ENCODE results near the gene JPH2. TPM values are rescaled to one million over a fixed set of nuclear protein-coding genes. Genes with fewer than 3 reads are reported as not detected.

The JPH2 gene
- total and polyA plus RNA-seq, 2 of the 4 experiments (the other 2 are of a cell fraction) = 0.44 to 0.54 TPM

DNA sequence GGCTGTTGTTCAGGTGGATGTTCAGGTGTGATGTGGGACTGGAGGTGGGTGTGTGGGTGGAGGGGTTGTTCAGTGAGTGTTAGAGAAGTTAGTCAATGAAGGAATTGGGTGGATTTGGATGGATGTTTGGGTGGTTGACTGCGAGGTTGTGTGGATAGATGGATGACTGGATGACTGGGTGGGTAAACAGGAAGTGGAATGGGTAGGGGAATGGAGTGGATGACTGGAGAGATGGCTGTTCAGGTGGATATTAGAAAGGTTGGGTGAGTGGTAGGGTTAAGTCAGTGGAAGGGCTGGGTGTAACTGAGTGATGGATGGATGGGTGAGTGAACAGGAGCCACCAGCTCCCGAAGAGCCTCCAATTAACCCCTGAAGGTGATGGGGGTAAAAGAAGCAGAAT lies 27.9 kb downstream of the JPH2 start:
- Histone ChIP-seq H2BK5ac (ENCODE audit: low read depth, low read length, poor library complexity, severe bottlenecking) (no peak overlapping the region), H3K4me3 (ENCODE audit: insufficient read depth, low read depth, low read length) (no peak overlapping the region), H4K20me1 (ENCODE audit: insufficient read depth, low read length) (no peaks in the 10 kb centered on the region), H3K56ac (ENCODE audit: extremely low read depth, insufficient read depth, low read length) (no peak overlapping the region), H3K14ac (replicated peaks; ENCODE audit: low read depth, low read length) (no peak overlapping the region), H4K8ac (ENCODE audit: low read depth in 2 of 2, low read length in 2 of 2) (no peak overlapping the region), H3K79me1 (ENCODE audit: low read depth in 1 of 2, low read length in 2 of 2) (no peaks in the 10 kb centered on the region), H4K5ac (ENCODE audit: low read depth, low read length) (no peak overlapping the region), H3K4ac (ENCODE audit: low read depth, low read length) (no peak overlapping the region), H3K18ac (ENCODE audit: low read depth, low read length) (no peak overlapping the region), H4K91ac (ENCODE audit: insufficient read depth, low read depth, low read length) (no peak overlapping the region), H3K27me3 (ENCODE audit: control insufficient read depth, insufficient read depth, low read length) (peaks cover 2% of the 10 kb centered on the region; the same call in 1 of the 2 replicates), H3K4me1 (ENCODE audit: control insufficient read depth, insufficient read depth, low read length) (no peaks in the 10 kb centered on the region; the same call in 1 of the 2 replicates), H3K9me1 (ENCODE audit: insufficient read depth, low read length) (no peaks in the 10 kb centered on the region), H2BK20ac (ENCODE audit: low read depth, low read length) (no peak overlapping the region), H2BK120ac (ENCODE audit: low read depth, low read length) (no peak overlapping the region), H3K9me3 (ENCODE audit: control insufficient read depth, insufficient read depth, low read length) (no peaks in the 10 kb centered on the region), H3K4me2 (ENCODE audit: low read depth, low read length) (no peak overlapping the region), H2AK5ac (ENCODE audit: low read depth, low read length) (no peak overlapping the region), H3K23ac (ENCODE audit: low read depth, low read length) (no peak overlapping the region), H2AFZ (replicated peaks; ENCODE audit: low read length, poor library complexity) (no peak overlapping the region), H3K36me3 (ENCODE audit: control insufficient read depth, insufficient read depth, low read length) (no peaks in the 10 kb centered on the region), H3K27ac (ENCODE audit: insufficient read depth, low read length) (no peak overlapping the region), H2AK9ac (replicated peaks; ENCODE audit: low read depth, low read length, poor library complexity) (no peak overlapping the region), H2BK15ac (ENCODE audit: low read depth, low read length) (no peak overlapping the region), H3K9ac (ENCODE audit: low read depth, low read length) (no peak overlapping the region)
- TF ChIP-seq CHD1 (IDR thresholded peaks at IDR 0.05; ENCODE audit: low read depth, low read length) (no peak), MXI1 (IDR thresholded peaks at IDR 0.05; ENCODE audit: borderline replicate concordance, low read depth, low read length) (no peak), CEBPB (IDR thresholded peaks at IDR 0.05; ENCODE audit: low read depth, low read length) (no peak), BHLHE40 (IDR thresholded peaks at IDR 0.05; ENCODE audit: low read depth, low read length) (no peak), POLR2A (IDR thresholded peaks at IDR 0.05; ENCODE audit: low read depth, low read length) (no peak), USF2 (IDR thresholded peaks at IDR 0.05; ENCODE audit: low read depth, low read length) (no peak), SMC3 (IDR thresholded peaks at IDR 0.05; ENCODE audit: low read depth, low read length) (no peak), MAFK (IDR thresholded peaks at IDR 0.05; ENCODE audit: low read depth, low read length) (no peak), RCOR1 (IDR thresholded peaks at IDR 0.05; ENCODE audit: insufficient replicate concordance, low read length) (no peak), FOS (IDR thresholded peaks at IDR 0.05; ENCODE audit: low read depth, low read length) (no peak), ELK1 (IDR thresholded peaks at IDR 0.05; ENCODE audit: borderline replicate concordance, low read depth, low read length) (no peak)
- TF ChIP-seq, protein P1, sequence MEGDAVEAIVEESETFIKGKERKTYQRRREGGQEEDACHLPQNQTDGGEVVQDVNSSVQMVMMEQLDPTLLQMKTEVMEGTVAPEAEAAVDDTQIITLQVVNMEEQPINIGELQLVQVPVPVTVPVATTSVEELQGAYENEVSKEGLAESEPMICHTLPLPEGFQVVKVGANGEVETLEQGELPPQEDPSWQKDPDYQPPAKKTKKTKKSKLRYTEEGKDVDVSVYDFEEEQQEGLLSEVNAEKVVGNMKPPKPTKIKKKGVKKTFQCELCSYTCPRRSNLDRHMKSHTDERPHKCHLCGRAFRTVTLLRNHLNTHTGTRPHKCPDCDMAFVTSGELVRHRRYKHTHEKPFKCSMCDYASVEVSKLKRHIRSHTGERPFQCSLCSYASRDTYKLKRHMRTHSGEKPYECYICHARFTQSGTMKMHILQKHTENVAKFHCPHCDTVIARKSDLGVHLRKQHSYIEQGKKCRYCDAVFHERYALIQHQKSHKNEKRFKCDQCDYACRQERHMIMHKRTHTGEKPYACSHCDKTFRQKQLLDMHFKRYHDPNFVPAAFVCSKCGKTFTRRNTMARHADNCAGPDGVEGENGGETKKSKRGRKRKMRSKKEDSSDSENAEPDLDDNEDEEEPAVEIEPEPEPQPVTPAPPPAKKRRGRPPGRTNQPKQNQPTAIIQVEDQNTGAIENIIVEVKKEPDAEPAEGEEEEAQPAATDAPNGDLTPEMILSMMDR (conservative IDR thresholded peaks at IDR 0.05; ENCODE audit: low read depth, low read length) = no peak
- POLR2A ChIA-PET (ENCODE audit: unreplicated experiment) = no interaction called here
- in situ Hi-C loops (cut with MboI; ENCODE audit: low sequenced_read_pairs) = no loop called here
- CTCF ChIA-PET = no interaction called here
- ATAC-seq (ENCODE audit: low read depth) (no peak), DNase-seq (no peak)
- intact Hi-C loops (cut with micrococcal nuclease) = no loop called here
- dilution Hi-C loops (cut with HindIII; ENCODE audit: low sequenced_read_pairs, unreplicated experiment) = no loop called here
- no TSS peak for BruUV-seq (replicated peaks)
- WGBS, 2 experiments (ENCODE audit: extremely low coverage in 2 of 2, insufficient read length in 1 of 2) = 86 to 100% methylated on average over 1 of the region's 2 CpGs
